Loucy (cell line): ENCODE results near the gene IPO5.

Experiments used
- CTCF ChIP-seq: fragments of 200-600 bp; sonication (generic); conservative IDR thresholded peaks from 2 replicates; pipeline ENCODE4 v1.5.1; 2014; ENCODE audit warnings: mild to moderate bottlenecking, antibody characterized with exemption, low read length
- EZH2phosphoT487 ChIP-seq: fragments of 200-600 bp; IDR thresholded peaks from 2 replicates; pipeline ENCODE4 v1.6.1; 2018; ENCODE audit warnings: antibody characterized with exemption, mild to moderate bottlenecking, moderate library complexity, borderline replicate concordance

GRCh38 chr13:98072476-98072875 lies 119.0 kb downstream of the IPO5 start:
- TF ChIP-seq CTCF (no peak), EZH2phosphoT487 (no peak)
